ENCODE data around the gene USP11.
A peak's percentile ranks its signal among the peaks of the same experiment; 100 is the strongest.

The USP11 gene

GRCh38 chrX:47204970-47205369, 27.8 kb upstream of the USP11 start:
- no peak for DNase-seq

- no peak for DNase-seq
These were observed 26.5 kb upstream of the USP11 start for GRCh38 chrX:47206316-47206715.

GRCh38 chrX:47208108-47208507, 24.7 kb upstream of the USP11 start:
- DNase-seq: no peak

- no peak for DNase-seq
These were observed 23.1 kb upstream of the USP11 start for GRCh38 chrX:47209508-47210238.

- no peak for DNase-seq
These were observed 22.0 kb upstream of the USP11 start for GRCh38 chrX:47210661-47211425.

- DNase-seq: no peak
These were observed 20.2 kb upstream of the USP11 start for GRCh38 chrX:47212381-47213293.

GRCh38 chrX:47214435-47215077, 18.3 kb upstream of the USP11 start:
- DNase-seq: no peak

GRCh38 chrX:47215291-47215900, 17.4 kb upstream of the USP11 start:
- DNase-seq: no peak

- DNase-seq: no peak
These were observed 16.4 kb upstream of the USP11 start for GRCh38 chrX:47216393-47216925.

GRCh38 chrX:47217121-47217851, 15.5 kb upstream of the USP11 start:
- no peak for DNase-seq

GRCh38 chrX:47217852-47218279, 14.9 kb upstream of the USP11 start:
- DNase-seq: peak; percentile 99

- DNase-seq: peak; percentile 72
These were observed 14.4 kb upstream of the USP11 start, which contains the start of gene CDK16 for GRCh38 chrX:47218280-47218919. CDK16 (plus strand) TSS chrX:47218681; CDS start chrX:47223558, 4,877 bp downstream.

- peak; percentile 17 for DNase-seq
These were observed 13.6 kb upstream of the USP11 start for GRCh38 chrX:47218920-47219815.

- DNase-seq: no peak
These were observed 11.1 kb upstream of the USP11 start for GRCh38 chrX:47221756-47222155.

GRCh38 chrX:47222751-47223350, 10.0 kb upstream of the USP11 start:
- no peak for DNase-seq

- no peak for DNase-seq
These were observed 9.1 kb upstream of the USP11 start for GRCh38 chrX:47223476-47224250.

GRCh38 chrX:47224266-47224895, 8.4 kb upstream of the USP11 start:
- no peak for DNase-seq

- no peak for DNase-seq
These were observed 7.9 kb upstream of the USP11 start for GRCh38 chrX:47224896-47225290.
